EL (cell line): ENCODE data around the gene DCP2.

Experiments
- DNase-seq: peaks from one replicate; pipeline ENCODE4 v3.0.0-alpha.2; 2016

The DCP2 gene

GRCh38 chr5:113048931-113049330, 72.3 kb downstream of the DCP2 start:
- DNase-seq: no peak

- peak; percentile 73 for DNase-seq
These were observed 74.3 kb downstream of the DCP2 start for GRCh38 chr5:113050721-113051382.

- peak; percentile 48 for DNase-seq
These were observed 75.6 kb downstream of the DCP2 start for GRCh38 chr5:113052041-113052795.

GRCh38 chr5:113053511-113053995, 77.0 kb downstream of the DCP2 start:
- peak; percentile 81 for DNase-seq

- DNase-seq: no peak
These were observed 78.3 kb downstream of the DCP2 start for GRCh38 chr5:113054899-113055298.

- DNase-seq: no peak
These were observed 80.4 kb downstream of the DCP2 start for GRCh38 chr5:113056988-113057387.

GRCh38 chr5:113057557-113057984, 81.0 kb downstream of the DCP2 start:
- DNase-seq: no peak

- no peak for DNase-seq
These were observed 81.7 kb downstream of the DCP2 start for GRCh38 chr5:113058269-113058668.

GRCh38 chr5:113058706-113059226, 82.2 kb downstream of the DCP2 start:
- DNase-seq: no peak

GRCh38 chr5:113059232-113060040, 82.8 kb downstream of the DCP2 start:
- DNase-seq: peak; percentile 28

- no peak for DNase-seq
These were observed 83.9 kb downstream of the DCP2 start for GRCh38 chr5:113060408-113061025.

GRCh38 chr5:113061846-113062780, 85.5 kb downstream of the DCP2 start:
- DNase-seq: peak; percentile 74

- no peak for DNase-seq
These were observed 86.4 kb downstream of the DCP2 start for GRCh38 chr5:113062869-113063508.

GRCh38 chr5:113063927-113064326, 87.3 kb downstream of the DCP2 start:
- no peak for DNase-seq

GRCh38 chr5:113064806-113065205, 88.2 kb downstream of the DCP2 start:
- DNase-seq: no peak

- DNase-seq: no peak
These were observed 89.0 kb downstream of the DCP2 start for GRCh38 chr5:113065626-113066025.

GRCh38 chr5:113067635-113068344, 91.2 kb downstream of the DCP2 start:
- DNase-seq: no peak

- DNase-seq: no peak
These were observed 92.0 kb downstream of the DCP2 start for GRCh38 chr5:113068559-113068958.
